Kidney (tissue), 14 donors: ENCODE data around the gene DIDO1. TPM values are rescaled to one million over a fixed set of nuclear protein-coding genes. Genes with fewer than 3 reads are reported as not detected.

Experiments
- DNase-seq, 5 donors: peaks; one replicate each; pipeline ENCODE4 v3.0.0-alpha.2; 2013 to 2020
- FAIRE-seq: peaks from 2 replicates; lab custom pipeline; 2012; peaks lifted over from hg19 to GRCh38; lab: Jason Lieb, UNC
- H3K27ac ChIP-seq, 2 donors: one replicate each; pipeline ENCODE4 v1.7.0; 2013; ENCODE audit warnings: low read depth in 2 of 2, low read length in 2 of 2, inconsistent platforms in 1 of 2
- H3K27me3 ChIP-seq: one replicate; pipeline ENCODE4 v1.7.1; 2013; ENCODE audit warnings: low read length, inconsistent platforms; ENCODE audit not compliant: control insufficient read depth, insufficient read depth
- H3K36me3 ChIP-seq, 3 donors: one replicate each; pipeline versions ENCODE4 v1.7.0 to v1.7.1; 2013; ENCODE audit warnings: low read length in 3 of 3, control low read depth in 1 of 3, inconsistent platforms in 1 of 3; ENCODE audit not compliant: insufficient read depth in 3 of 3, control insufficient read depth in 2 of 3
- H3K4me1 ChIP-seq, 3 donors: one replicate each; pipeline versions ENCODE4 v1.7.0 to v1.7.1; 2013; ENCODE audit warnings: low read length in 3 of 3, inconsistent platforms in 1 of 3, low read depth in 1 of 3; ENCODE audit not compliant: control insufficient read depth in 2 of 3, insufficient read depth in 2 of 3
- H3K4me3 ChIP-seq, 3 donors: one replicate each; pipeline versions ENCODE4 v1.7.0 to v1.8.1; 2013; ENCODE audit warnings: low read length in 3 of 3, control low read depth in 1 of 3, inconsistent platforms in 1 of 3
- H3K9ac ChIP-seq, 3 donors: one replicate each; pipeline versions ENCODE4 v1.7.0 to v1.7.1; 2013; ENCODE audit warnings: low read length in 3 of 3, control low read depth in 1 of 3, inconsistent platforms in 1 of 3
- H3K9me3 ChIP-seq, 3 donors: one replicate each; pipeline versions ENCODE4 v1.7.0 to v1.7.1; 2013; ENCODE audit warnings: low read length in 3 of 3, control low read depth in 1 of 3, inconsistent platforms in 1 of 3; ENCODE audit not compliant: control insufficient read depth in 2 of 3, insufficient read depth in 1 of 3
- intact Hi-C: fragments of 100-400 bp; cut with DNase I; formaldehyde crosslinking; loops from one replicate; pipeline ENCODE4 v1.11.1; 2022
- polyA plus RNA-seq: library from polyadenylated mRNA; stranded (reverse); fragments of 350-450 nt; fragmentation: Illumina TruSeq; extraction: RNeasy Lipid Tissue Mini Kit (QIAGEN cat#74804); gene quantifications from one replicate; pipeline ENCODE4 v1.2.3, GENCODE V29; 2014; ENCODE audit warnings: low read depth, low replicate concordance; ENCODE audit not compliant: insufficient read depth
- total RNA-seq: library from RNA; stranded (reverse); fragmentation: NEBNext Ultra II Directional; extraction: Animal tissue kit (Norgen Biotek cat#: 25700); gene quantifications from one replicate; pipeline ENCODE4 v1.2.1, GENCODE V29; 2021
- TF ChIP-seq, protein P1 (sequence below): IDR thresholded peaks from 3 replicates; pipeline ENCODE4 v1.5.1; 2012; ENCODE audit warnings: mild to moderate bottlenecking, moderate library complexity, borderline replicate concordance; ENCODE audit not compliant: insufficient read depth; ENCODE audit errors: extremely low read depth
- donor health status: control.
- donor health status: control.
- donor health status: control.
- donor health status: control.
- donor health status: control.
- donor health status: DM: yes; HTN: yes; CAD: no.
- donor health status: Normal renal cell carcinoma (clear cell type).

DIDO1 gene
- total and polyA plus RNA-seq, 2 donors from 2014 or later: 23.0 to 67.9 TPM

DNA sequence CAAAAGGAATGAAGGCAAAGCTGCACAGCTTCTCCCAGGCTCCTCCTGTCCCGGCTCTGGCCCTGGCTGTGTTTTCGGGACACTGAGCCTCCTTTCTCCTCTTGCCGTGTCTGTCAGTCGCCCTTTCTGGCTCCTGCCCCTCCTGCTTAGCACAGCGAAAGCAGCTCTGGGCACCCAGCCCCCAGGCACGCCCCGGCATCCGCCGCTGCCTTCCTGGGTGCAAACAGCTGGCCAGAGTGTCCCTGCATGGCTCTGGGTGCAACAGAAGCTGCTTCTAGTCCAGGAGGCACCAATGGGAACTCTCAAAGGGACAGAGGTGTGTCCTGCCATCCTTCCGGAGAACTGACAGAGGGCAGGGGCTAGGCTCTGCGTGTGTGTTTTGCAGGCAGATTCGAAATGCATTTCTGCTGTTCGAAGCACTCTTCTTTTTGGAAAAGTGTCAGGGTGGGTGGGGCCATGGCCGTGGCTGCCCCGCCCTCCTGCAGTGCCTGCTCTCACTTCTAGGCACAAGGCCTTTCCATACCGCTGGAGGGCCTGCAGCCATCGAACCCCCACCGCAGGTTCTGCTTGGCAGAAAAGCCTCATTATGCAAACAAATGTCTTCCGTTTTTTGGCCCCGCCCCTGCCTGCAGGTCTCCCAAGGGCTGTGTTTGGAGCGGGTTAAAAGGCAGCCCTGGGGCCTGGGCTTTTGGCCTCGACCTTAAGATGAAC, 93.9 kb downstream of the DIDO1 start:
- DNase-seq: peak in 1 of 5 donors; percentile 80
- TF ChIP-seq, protein P1, sequence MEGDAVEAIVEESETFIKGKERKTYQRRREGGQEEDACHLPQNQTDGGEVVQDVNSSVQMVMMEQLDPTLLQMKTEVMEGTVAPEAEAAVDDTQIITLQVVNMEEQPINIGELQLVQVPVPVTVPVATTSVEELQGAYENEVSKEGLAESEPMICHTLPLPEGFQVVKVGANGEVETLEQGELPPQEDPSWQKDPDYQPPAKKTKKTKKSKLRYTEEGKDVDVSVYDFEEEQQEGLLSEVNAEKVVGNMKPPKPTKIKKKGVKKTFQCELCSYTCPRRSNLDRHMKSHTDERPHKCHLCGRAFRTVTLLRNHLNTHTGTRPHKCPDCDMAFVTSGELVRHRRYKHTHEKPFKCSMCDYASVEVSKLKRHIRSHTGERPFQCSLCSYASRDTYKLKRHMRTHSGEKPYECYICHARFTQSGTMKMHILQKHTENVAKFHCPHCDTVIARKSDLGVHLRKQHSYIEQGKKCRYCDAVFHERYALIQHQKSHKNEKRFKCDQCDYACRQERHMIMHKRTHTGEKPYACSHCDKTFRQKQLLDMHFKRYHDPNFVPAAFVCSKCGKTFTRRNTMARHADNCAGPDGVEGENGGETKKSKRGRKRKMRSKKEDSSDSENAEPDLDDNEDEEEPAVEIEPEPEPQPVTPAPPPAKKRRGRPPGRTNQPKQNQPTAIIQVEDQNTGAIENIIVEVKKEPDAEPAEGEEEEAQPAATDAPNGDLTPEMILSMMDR: no peak
- no peak for FAIRE-seq

DNA sequence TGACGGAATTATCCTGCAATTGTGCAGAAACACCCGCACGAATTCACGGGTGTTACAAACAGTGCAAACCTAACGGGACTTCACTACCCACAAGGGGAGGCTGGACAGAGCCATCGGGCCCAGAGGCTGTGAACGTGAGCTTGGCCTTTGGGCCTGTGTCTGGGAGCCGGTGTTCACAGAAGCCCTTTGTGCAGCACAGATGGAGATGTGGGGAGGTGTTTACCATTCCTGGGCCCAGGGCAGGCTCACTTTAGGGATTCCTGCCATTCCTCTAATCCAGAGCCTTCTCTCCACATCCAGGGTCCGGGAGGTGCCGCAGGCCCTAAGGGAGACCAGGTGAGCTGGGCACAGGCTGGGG, 94.5 kb downstream of the DIDO1 start:
- no peaks in the 10 kb centered on the region for H3K9me3 ChIP-seq
- no peaks in the 10 kb centered on the region for H3K27me3 ChIP-seq
- H3K4me1 ChIP-seq: peaks cover 0 to 13% (median 0%) of the 10 kb centered on the region in 3 donors
- DNase-seq: peak in 1 of 5 donors; percentile 43
- intact Hi-C loops: no loop called here
- H3K27ac ChIP-seq: no peak overlapping the region
- H3K9ac ChIP-seq: no peak overlapping the region
- no peak overlapping the region for H3K4me3 ChIP-seq
- TF ChIP-seq, protein P1: no peak
- H3K36me3 ChIP-seq: no peaks in the 10 kb centered on the region
- FAIRE-seq: no peak

More for the DNA sequence above, 93.9 kb downstream of the DIDO1 start:
- Histone ChIP-seq H3K9me3 (no peaks in the 10 kb centered on the region), H3K27me3 (no peaks in the 10 kb centered on the region), H3K27ac (no peak overlapping the region), H3K9ac (no peak overlapping the region), H3K4me3 (no peak overlapping the region), H3K4me1 (peaks cover 0 to 13% (median 0%) of the 10 kb centered on the region in 3 donors), H3K36me3 (no peaks in the 10 kb centered on the region)
- intact Hi-C loops: no loop called here

- Histone ChIP-seq H3K36me3 (no peaks in the 10 kb centered on the region), H3K4me3 (no peak overlapping the region), H3K27ac (no peak overlapping the region), H3K9me3 (no peaks in the 10 kb centered on the region), H3K9ac (no peak overlapping the region), H3K27me3 (no peaks in the 10 kb centered on the region), H3K4me1 (peaks cover 0 to 10% (median 0%) of the 10 kb centered on the region in 3 donors)
- TF ChIP-seq, protein P1: no peak
- intact Hi-C loops: no loop called here
- DNase-seq (peak in 1 of 5 donors; percentile 78), FAIRE-seq (no peak)
Observed at GRCh38 chr20:62831361-62831788, 94.9 kb downstream of the DIDO1 start.
